GM12865 (cell line): ENCODE results near the gene ALOX12.
A peak's percentile ranks its signal among the peaks of the same experiment; 100 is the strongest.

Source experiments
- DNase-seq: peaks from one replicate; pipeline ENCODE4 v3.0.0; 2010; ENCODE audit warnings: low read depth
- H3K4me3 ChIP-seq: 2 replicates; pipeline ENCODE4 v1.5.1; 2011; ENCODE audit warnings: mild to moderate bottlenecking, low read depth, low read length, control low read depth
- CTCF ChIP-seq: IDR thresholded peaks from 2 replicates; pipeline ENCODE4 v1.5.1; 2011; ENCODE audit warnings: low read length, control low read depth, low read depth, inconsistent platforms; ENCODE audit not compliant: insufficient read depth; ENCODE audit errors: missing control alignments

ALOX12 gene

GRCh38 chr17:7002288-7003047 is 6.6 kb downstream of the ALOX12 start:
- no peak overlapping the region for H3K4me3 ChIP-seq
- no peak for DNase-seq
- TF ChIP-seq CTCF = no peak

DNA sequence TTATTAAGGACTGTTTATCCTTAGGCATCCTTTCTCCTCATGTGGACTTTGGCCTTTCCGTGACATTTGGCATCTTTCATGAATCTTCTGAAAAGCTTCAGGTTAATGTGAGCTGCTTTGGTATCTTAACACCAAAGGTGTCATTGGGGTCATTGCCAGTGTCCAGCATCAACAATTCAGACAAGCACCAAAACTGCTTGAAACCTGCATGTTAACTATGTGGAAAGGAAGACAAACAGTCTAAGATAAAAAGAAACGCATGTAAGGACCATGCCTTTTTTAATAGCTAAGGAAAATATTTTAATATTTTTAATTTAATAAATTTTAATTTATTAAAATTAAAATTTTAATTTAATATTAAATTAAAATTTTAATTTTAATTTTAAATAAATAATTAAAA is 7.9 kb downstream of the ALOX12 start:
- no peak overlapping the region for H3K4me3 ChIP-seq
- no peak for TF ChIP-seq CTCF
- no peak for DNase-seq

DNA sequence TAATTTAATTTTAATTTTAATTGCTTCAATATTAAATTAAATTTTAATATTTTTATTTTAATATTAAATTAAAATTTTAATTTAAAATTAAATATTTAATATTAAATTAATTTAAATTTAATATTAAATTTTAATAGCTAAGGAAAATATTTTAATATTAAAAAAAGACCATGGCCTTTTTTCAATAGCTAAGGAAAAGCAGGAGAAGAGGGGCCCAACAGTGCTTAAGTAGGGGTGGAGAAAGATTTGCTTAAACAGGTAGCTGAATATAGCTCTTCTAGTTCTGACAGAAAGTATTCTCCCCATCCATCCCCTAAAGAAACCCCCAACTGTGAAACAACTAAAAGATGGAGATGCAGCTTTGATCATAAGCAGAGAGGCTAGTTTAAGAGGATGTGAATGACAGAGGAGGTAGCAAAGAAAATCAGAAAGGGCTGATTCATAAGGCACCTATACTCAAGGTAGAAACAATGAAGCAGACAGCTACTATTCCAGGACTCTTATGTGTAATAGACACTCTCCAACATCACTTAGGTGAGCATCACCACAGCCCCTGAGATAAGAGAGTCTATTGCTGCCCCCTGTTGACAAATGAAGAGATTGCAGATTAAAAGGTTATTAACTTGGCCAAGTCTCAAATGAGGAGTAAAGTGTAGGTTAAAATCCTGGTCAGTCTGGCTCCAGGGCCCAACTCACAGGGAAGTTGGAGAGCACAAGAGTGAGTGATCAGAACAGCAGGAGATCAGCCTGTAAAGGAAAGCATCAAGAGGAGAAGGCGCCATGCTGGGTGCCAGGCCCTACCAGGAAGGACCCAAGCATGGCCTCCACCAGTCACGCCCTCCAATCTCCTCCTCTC is 8.8 kb downstream of the ALOX12 start:
- no peak overlapping the region for H3K4me3 ChIP-seq
- DNase-seq = peak; percentile 75
- TF ChIP-seq CTCF = peak; percentile 56

DNA sequence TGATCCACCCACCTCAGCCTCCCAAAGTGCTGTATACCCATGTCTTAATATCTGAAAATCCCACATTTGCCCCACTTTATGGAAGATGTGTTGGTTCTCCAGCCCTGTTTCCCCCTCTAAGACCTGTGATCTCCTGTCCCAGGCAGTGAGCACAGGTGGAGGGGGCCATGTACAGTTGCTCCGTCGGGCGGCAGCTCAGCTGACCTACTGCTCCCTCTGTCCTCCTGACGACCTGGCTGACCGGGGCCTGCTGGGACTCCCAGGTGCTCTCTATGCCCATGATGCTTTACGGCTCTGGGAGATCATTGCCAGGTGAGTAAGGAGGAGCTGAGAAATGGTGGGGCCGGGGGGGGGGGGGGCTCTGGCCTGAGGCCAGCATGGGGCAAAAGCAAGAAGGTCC is 9.9 kb downstream of the ALOX12 start:
- no peak overlapping the region for H3K4me3 ChIP-seq
- DNase-seq = no peak
- no peak for TF ChIP-seq CTCF

DNA sequence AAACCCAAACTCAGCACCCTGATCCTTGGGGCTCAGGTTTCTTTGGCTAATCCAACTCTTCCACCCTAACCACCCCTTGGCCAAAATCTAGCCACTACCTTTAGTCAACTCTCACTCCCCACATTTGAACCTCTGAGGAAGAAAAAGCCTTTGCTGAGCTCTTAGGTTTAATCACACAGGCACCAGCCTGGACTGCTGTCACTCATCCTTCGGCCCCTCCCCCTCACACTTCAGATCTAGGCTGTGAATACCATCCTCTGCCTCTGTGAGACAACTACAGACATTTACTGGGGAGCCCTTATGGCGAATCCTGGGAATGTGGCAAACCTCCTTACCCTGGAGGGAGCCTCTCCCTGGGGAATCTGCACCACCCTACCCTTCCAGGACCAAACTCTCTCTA is 11.3 kb downstream of the ALOX12 start:
- DNase-seq = no peak
- no peak for TF ChIP-seq CTCF
- no peak overlapping the region for H3K4me3 ChIP-seq

GRCh38 chr17:7010523-7010922 is 14.7 kb downstream of the ALOX12 start:
- DNase-seq = no peak
- H3K4me3 ChIP-seq = no peak overlapping the region
- TF ChIP-seq CTCF = no peak
